ACC112 (cell line): ENCODE results near the gene CLASP2.
"Not testable (repeated sequence)": the region's sequence is repeated elsewhere in the genome, so short reads cannot be mapped to it uniquely, and the experiment has no call there.

ENCODE experiments used
- H2AFZ ChIP-seq: fragments of 200-600 bp; sonication (generic); one replicate; pipeline ENCODE4 v1.6.0; 2017; ENCODE audit warnings: antibody characterized with exemption, low read length; ENCODE audit not compliant: unreplicated experiment
- H3K27ac ChIP-seq: fragments of 200-600 bp; sonication (generic); 2 replicates; pipeline ENCODE4 v1.5.1; 2014; ENCODE audit warnings: low read depth, mild to moderate bottlenecking, antibody characterized with exemption, low read length, moderate library complexity
- H3K27me3 ChIP-seq: fragments of 200-600 bp; sonication (generic); 2 replicates; pipeline ENCODE4 v1.6.1; 2014; ENCODE audit warnings: mild to moderate bottlenecking, antibody characterized with exemption, low read length, moderate library complexity, mixed read lengths; ENCODE audit not compliant: insufficient read depth
- H3K36me3 ChIP-seq: fragments of 200-600 bp; sonication (generic); 2 replicates; pipeline ENCODE4 v1.6.1; 2016; ENCODE audit warnings: mild to moderate bottlenecking, antibody characterized with exemption, low read length, moderate library complexity, mixed read lengths; ENCODE audit not compliant: insufficient read depth
- H3K4me1 ChIP-seq: fragments of 200-600 bp; sonication (generic); one replicate; pipeline ENCODE4 v1.6.1; 2016; ENCODE audit warnings: low read length, mixed read lengths; ENCODE audit not compliant: insufficient read depth, unreplicated experiment, control insufficient read depth
- H3K4me3 ChIP-seq: fragments of 200-600 bp; sonication (generic); 2 replicates; pipeline ENCODE4 v1.5.1; 2014; ENCODE audit warnings: mild to moderate bottlenecking, low read depth, low read length
- H3K79me2 ChIP-seq: fragments of 200-600 bp; sonication (generic); one replicate; pipeline ENCODE4 v1.6.0; 2016; ENCODE audit warnings: low read length; ENCODE audit not compliant: control insufficient read depth, unreplicated experiment, insufficient read depth

The CLASP2 gene

GRCh38 chr3:33473813-33474212 is 244.2 kb downstream of the CLASP2 start:
- Histone ChIP-seq H3K27me3 (no peaks in the 10 kb centered on the region), H3K36me3 (no peaks in the 10 kb centered on the region), H3K27ac (no peak overlapping the region), H3K4me3 (no peak overlapping the region), H3K4me1 (no peaks in the 10 kb centered on the region), H2AFZ (no peak overlapping the region), H3K79me2 (no peaks in the 10 kb centered on the region)

GRCh38 chr3:33467786-33468185 is 250.3 kb downstream of the CLASP2 start:
- Histone ChIP-seq H3K4me3 (no peak overlapping the region), H3K36me3 (no peaks in the 10 kb centered on the region)

GRCh38 chr3:33461097-33461496 is 257.0 kb downstream of the CLASP2 start:
- no peak overlapping the region for H2AFZ ChIP-seq
- no peaks in the 10 kb centered on the region for H3K79me2 ChIP-seq
- no peaks in the 10 kb centered on the region for H3K27me3 ChIP-seq
- no peak overlapping the region for H3K4me3 ChIP-seq
- no peak overlapping the region for H3K27ac ChIP-seq
- H3K4me1 ChIP-seq = no peaks in the 10 kb centered on the region
- H3K36me3 ChIP-seq = no peaks in the 10 kb centered on the region

More at GRCh38 chr3:33467786-33468185, 250.3 kb downstream of the CLASP2 start:
- no peaks in the 10 kb centered on the region for H3K79me2 ChIP-seq
- H2AFZ ChIP-seq = no peak overlapping the region
- H3K27ac ChIP-seq = no peak overlapping the region
- no peaks in the 10 kb centered on the region for H3K4me1 ChIP-seq
- H3K27me3 ChIP-seq = no peaks in the 10 kb centered on the region

- not testable (repeated sequence) for H3K36me3 ChIP-seq
Measured at GRCh38 chr3:33459577-33459976, 258.5 kb downstream of the CLASP2 start.

GRCh38 chr3:33458446-33458845 is 259.6 kb downstream of the CLASP2 start:
- Histone ChIP-seq H3K4me3 (no peak overlapping the region), H3K27me3 (no peaks in the 10 kb centered on the region), H3K79me2 (no peaks in the 10 kb centered on the region), H3K36me3 (no peaks in the 10 kb centered on the region), H3K27ac (no peak overlapping the region), H2AFZ (no peak overlapping the region), H3K4me1 (no peaks in the 10 kb centered on the region)

More at GRCh38 chr3:33459577-33459976, 258.5 kb downstream of the CLASP2 start:
- not testable (repeated sequence) for H3K27me3 ChIP-seq, H2AFZ ChIP-seq, H3K4me1 ChIP-seq, H3K79me2 ChIP-seq, H3K27ac ChIP-seq, H3K4me3 ChIP-seq

- Histone ChIP-seq H2AFZ (no peak overlapping the region), H3K4me1 (no peaks in the 10 kb centered on the region), H3K4me3 (no peak overlapping the region), H3K27ac (no peak overlapping the region), H3K27me3 (no peaks in the 10 kb centered on the region), H3K36me3 (no peaks in the 10 kb centered on the region), H3K79me2 (no peaks in the 10 kb centered on the region)
Measured at GRCh38 chr3:33456756-33457155, 261.3 kb downstream of the CLASP2 start.

- Histone ChIP-seq H3K4me1 (no peaks in the 10 kb centered on the region), H3K4me3 (no peak overlapping the region), H3K27ac (no peak overlapping the region), H3K27me3 (no peaks in the 10 kb centered on the region), H3K79me2 (no peaks in the 10 kb centered on the region), H3K36me3 (no peaks in the 10 kb centered on the region), H2AFZ (no peak overlapping the region)
Measured at GRCh38 chr3:33453331-33453761, 264.7 kb downstream of the CLASP2 start.

- H3K27ac ChIP-seq, H2AFZ ChIP-seq, H3K36me3 ChIP-seq, H3K4me3 ChIP-seq, H3K27me3 ChIP-seq, H3K4me1 ChIP-seq, H3K79me2 ChIP-seq: not testable (repeated sequence)
Measured at GRCh38 chr3:33451994-33452393, 266.1 kb downstream of the CLASP2 start.

GRCh38 chr3:33447958-33448357 is 270.1 kb downstream of the CLASP2 start:
- H3K27ac ChIP-seq = no peak overlapping the region
- no peaks in the 10 kb centered on the region for H3K4me1 ChIP-seq
- no peak overlapping the region for H3K4me3 ChIP-seq
- no peaks in the 10 kb centered on the region for H3K27me3 ChIP-seq
- H3K36me3 ChIP-seq = no peaks in the 10 kb centered on the region
- H2AFZ ChIP-seq = no peak overlapping the region
- H3K79me2 ChIP-seq = no peaks in the 10 kb centered on the region

GRCh38 chr3:33447256-33447625 is 270.8 kb downstream of the CLASP2 start:
- not testable (repeated sequence) for H3K27me3 ChIP-seq, H3K79me2 ChIP-seq, H2AFZ ChIP-seq, H3K36me3 ChIP-seq, H3K27ac ChIP-seq, H3K4me1 ChIP-seq, H3K4me3 ChIP-seq
